GM10266 (cell line): Measurements from ENCODE around the gene TSPAN5.
"Not testable (repeated sequence)": the region's sequence is repeated elsewhere in the genome, so short reads cannot be mapped to it uniquely, and the experiment has no call there.

Experiments
- DNase-seq: peaks from one replicate; pipeline ENCODE4 v3.0.0; 2012; ENCODE audit errors: extremely low spot score
- TF ChIP-seq, protein P1 (sequence below): IDR thresholded peaks from 2 replicates; pipeline ENCODE4 v1.5.1; 2012; ENCODE audit warnings: mild to moderate bottlenecking, low read depth; ENCODE audit not compliant: control insufficient read depth, insufficient read depth; ENCODE audit errors: missing control alignments

The TSPAN5 gene

DNA sequence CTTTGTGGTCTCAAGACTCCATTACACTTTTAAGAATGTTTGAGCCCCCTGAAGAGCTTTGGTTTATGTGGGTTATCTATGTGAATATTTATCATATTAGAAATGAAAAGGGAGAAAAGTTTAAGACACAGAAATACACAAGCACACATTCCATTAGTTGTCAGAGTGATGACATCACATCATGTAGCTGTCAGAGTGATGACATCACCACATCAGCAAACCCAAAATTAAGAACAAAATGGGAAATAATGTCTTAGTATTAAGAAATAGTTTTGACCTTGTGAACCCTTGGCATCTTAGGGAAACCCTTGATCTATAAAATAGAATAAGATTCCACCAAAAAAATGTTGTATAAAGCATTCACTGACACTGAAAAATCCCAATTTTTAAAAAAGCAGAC is 195.9 kb downstream of the TSPAN5 start:
- TF ChIP-seq, protein P1, sequence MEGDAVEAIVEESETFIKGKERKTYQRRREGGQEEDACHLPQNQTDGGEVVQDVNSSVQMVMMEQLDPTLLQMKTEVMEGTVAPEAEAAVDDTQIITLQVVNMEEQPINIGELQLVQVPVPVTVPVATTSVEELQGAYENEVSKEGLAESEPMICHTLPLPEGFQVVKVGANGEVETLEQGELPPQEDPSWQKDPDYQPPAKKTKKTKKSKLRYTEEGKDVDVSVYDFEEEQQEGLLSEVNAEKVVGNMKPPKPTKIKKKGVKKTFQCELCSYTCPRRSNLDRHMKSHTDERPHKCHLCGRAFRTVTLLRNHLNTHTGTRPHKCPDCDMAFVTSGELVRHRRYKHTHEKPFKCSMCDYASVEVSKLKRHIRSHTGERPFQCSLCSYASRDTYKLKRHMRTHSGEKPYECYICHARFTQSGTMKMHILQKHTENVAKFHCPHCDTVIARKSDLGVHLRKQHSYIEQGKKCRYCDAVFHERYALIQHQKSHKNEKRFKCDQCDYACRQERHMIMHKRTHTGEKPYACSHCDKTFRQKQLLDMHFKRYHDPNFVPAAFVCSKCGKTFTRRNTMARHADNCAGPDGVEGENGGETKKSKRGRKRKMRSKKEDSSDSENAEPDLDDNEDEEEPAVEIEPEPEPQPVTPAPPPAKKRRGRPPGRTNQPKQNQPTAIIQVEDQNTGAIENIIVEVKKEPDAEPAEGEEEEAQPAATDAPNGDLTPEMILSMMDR: no peak
- DNase-seq: no peak

DNA sequence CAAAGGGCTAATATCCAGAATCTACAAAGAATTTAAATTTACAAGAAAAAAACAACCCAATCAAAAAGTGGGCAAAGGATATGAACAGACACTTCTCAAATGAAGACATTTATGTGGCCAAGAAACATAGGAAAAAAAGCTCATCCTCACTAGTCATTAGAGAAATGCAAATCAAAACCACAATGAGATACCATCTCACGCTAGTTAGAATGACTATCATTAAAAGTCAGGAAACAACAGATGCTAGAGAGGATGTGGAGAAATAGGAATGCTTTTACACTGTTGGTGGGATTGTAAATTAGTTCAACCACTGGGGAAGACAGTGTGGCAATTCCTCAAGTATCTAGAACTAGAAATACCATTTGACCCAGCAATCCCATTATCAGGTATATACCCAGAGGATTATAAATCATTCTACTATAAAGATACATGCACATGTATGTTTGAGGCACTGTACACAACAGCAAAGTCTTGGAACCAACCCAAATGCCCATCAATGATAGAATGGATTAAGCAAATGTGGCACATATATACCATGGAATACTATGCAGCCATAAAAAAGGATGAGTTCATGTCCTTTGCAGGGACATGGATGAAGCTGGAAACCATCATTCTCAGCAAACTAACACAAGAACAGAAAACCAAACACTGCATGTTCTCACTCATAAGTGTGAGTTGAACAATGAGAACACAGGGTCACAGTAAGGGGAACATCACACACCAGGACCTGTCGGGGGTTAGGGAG is 197.1 kb downstream of the TSPAN5 start:
- not testable (repeated sequence) for DNase-seq

DNA sequence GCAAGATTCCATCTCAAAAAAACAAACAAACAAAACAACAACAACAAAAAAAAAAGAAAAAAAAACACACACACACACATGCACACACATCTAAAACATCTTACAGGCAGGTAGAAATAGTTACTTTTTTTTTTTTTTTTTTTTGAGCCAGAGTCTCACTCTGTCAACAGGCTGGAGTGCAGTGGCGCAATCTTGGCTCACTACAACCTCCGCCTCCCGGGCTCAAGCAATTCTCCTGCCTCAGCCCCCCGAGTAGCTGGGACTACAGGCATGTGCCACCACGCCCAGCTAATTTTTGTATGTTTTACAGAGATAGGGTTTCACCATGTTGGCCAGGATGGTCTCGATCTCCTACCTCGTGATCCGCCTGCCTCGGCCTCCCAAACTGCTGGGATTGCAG is 201.0 kb downstream of the TSPAN5 start:
- not testable (repeated sequence) for DNase-seq

DNA sequence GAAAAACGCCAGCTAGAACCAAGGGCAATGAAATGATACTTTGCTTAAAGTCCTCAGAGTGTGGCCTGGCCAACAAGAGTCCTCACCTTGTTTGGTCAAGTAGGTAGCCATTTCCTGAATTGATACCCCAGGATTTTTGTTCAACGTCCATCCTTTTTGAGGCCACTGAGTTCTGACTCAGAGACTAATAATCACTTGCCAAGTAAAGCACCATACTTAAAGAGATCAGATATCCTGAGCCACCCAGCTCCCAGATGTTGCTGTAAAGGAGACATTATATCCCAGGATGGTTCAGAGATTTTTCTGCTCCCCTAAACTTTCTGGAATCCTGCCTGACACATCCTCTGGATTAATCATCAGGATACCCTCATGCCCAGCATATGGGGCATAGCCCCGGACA is 206.3 kb downstream of the TSPAN5 start:
- no peak for DNase-seq
- TF ChIP-seq, protein P1: no peak

DNA sequence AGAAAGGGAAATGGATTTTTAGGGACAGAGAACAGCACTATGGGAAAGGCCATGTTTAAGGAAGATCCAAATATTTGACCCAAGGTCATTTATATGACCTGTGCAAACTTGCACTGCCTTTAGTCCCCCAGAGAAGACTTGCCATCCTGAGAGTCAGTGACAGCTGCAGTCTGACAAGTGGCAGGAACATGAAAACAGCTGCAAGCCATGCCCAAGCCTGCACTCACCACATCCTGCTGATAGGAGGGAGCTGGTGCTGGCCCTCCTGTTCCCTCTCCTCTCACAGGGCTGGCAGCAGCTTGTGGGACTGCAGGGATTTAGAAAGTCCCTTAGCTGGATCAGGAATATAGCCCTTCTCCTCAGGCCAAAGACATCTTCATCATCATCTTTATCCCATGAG is 209.5 kb downstream of the TSPAN5 start:
- TF ChIP-seq, protein P1: no peak
- DNase-seq: no peak

DNA sequence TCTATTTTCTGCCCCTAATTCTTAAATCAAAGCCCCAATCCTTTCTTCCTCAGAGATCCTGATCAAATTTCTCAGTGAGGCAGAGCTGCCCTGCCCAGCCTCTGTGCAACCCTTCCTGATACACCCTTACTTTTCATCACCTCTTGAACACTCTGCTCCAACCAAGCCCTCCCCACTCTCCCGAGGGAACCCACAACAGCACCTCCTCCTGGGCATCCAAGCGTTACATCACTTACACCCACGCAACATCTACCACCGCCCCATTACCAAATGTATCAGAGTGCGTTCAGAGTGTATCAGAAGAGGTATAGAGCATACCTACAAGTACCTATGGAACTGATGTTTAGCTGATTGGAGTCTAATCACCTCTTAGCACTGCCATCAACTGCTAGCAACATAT is 210.8 kb downstream of the TSPAN5 start:
- no peak for DNase-seq
- TF ChIP-seq, protein P1: no peak

DNA sequence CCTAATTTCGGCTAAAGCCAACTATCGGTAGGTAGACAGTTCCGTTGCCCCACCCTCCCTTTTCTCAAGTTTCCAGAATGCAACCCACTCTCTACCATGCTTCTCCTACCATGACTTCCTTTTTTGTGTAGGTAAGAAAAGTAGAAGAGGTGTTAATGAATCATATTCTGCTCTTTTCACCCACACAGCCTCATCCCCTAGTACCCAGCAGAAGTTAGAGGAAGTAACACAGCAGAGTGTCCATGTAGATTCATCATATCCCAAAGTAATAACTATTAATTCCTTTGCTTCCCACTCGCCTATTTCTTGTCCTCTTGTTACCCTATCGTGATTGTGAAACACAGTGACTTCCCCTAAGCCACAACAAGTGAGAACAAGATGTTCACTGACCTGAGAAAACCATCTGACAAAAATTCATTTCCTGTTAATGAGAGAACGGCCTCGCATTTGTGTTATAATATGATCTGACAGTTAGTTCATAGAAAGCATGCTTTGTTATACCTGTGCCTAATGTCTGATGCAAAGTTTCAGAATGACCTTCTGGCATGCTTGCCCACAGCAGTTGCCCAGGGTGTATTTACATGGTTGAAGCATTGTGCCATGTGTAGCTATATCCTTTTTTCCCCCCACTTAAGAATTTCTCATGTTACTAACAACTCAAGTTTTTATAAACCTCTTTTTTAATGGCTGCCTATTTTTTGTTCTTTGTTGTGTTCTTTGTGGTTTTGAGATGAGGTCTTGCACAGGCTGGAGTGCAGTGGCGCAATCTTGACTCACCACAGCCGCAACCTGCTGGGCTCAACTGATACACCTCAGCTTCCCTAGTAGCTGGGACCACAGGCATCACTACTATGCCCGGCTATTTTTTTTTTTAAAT is 211.7 kb downstream of the TSPAN5 start:
- TF ChIP-seq, protein P1: no peak
- peak; percentile 35 for DNase-seq

DNA sequence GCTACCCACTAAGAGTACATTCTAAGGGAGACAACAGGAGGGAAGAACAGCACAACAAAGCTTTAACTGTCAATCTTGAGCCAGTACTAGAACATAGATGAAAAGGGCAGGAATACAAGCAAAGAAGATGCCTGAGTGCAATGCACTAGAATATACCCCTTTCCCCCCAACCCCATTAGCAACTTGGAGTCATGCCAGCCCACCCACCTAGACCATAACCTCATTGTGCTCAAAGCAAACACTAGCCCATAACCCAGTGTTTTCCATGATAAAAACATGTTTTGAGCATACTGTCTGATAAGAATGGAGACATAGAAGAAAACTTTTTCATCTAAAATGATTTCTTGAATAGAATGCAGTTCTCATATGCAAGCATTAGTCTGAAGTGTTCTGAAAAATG is 214.0 kb downstream of the TSPAN5 start:
- TF ChIP-seq, protein P1: no peak
- DNase-seq: no peak
